DND-41 (cell line): ENCODE measurements around the gene STAP2.

Experiments used
- CTCF ChIP-seq: IDR thresholded peaks from 2 replicates; pipeline ENCODE4 v1.5.1; 2012; ENCODE audit warnings: borderline replicate concordance, low read length, moderate library complexity, mild to moderate bottlenecking; ENCODE audit not compliant: poor library complexity, severe bottlenecking; ENCODE audit errors: extremely low read depth
- EZH2 ChIP-seq: IDR thresholded peaks from 3 replicates; pipeline ENCODE4 v1.6.1; 2012; ENCODE audit warnings: borderline replicate concordance, low read depth, mild to moderate bottlenecking, moderate library complexity, low read length, inconsistent platforms; ENCODE audit not compliant: severe bottlenecking

DNA sequence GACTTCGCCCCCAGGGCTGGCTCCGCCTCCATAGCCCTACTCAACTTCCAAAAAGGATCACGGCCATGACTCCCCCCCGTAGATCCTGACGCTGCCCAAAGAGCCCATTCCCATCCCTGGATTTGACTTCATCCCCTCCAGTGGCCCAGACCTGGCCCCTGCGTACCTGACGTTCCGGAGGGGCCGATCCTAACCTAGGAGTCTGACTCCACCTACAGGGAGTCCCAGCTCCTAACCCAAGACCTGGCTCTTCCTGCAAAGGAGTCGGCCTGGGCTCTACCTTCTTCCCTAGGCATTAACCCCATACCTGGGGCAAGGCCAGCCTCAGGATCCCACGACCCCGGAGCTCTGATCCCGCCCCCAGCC, 10.8 kb downstream of the STAP2 start:
- TF ChIP-seq CTCF, result no peak
- no peak for TF ChIP-seq EZH2
